Skeletal muscle satellite cell (primary cell): Measurements from ENCODE around the gene ANO1.

Experiments
- H3K27me3 ChIP-seq: 2 replicates; pipeline ENCODE4 v1.7.0; 2013; ENCODE audit warnings: low read length; ENCODE audit not compliant: control insufficient read depth, insufficient read depth
- H3K36me3 ChIP-seq: 2 replicates; pipeline ENCODE4 v1.7.0; 2013; ENCODE audit warnings: mild to moderate bottlenecking, control low read depth, low read length; ENCODE audit not compliant: insufficient read depth
- H3K4me1 ChIP-seq: 2 replicates; pipeline ENCODE4 v1.7.0; 2013; ENCODE audit warnings: low read length; ENCODE audit not compliant: control insufficient read depth, insufficient read depth
- H3K4me2 ChIP-seq: 2 replicates; pipeline ENCODE4 v1.7.0; 2013; ENCODE audit warnings: mild to moderate bottlenecking, low read length
- H3K4me3 ChIP-seq: 2 replicates; pipeline ENCODE4 v1.7.0; 2013; ENCODE audit warnings: low read length
- H3K9ac ChIP-seq: 2 replicates; pipeline ENCODE4 v1.7.0; 2013; ENCODE audit warnings: mild to moderate bottlenecking, low read depth, low read length, moderate library complexity
- H3K9me3 ChIP-seq: replicated peaks from 2 replicates; pipeline ENCODE4 v1.7.0; 2013; ENCODE audit warnings: mild to moderate bottlenecking, control low read depth, low read length

The ANO1 gene

GRCh38 chr11:70067036-70067435 lies 11.1 kb upstream of the ANO1 start:
- H3K27me3 ChIP-seq = peaks cover 61% of the 10 kb centered on the region
- no peaks in the 10 kb centered on the region for H3K4me1 ChIP-seq
- no peaks in the 10 kb centered on the region for H3K36me3 ChIP-seq
- no peak overlapping the region for H3K9ac ChIP-seq
- H3K4me2 ChIP-seq = no peak overlapping the region
- no peak overlapping the region for H3K4me3 ChIP-seq
- no peaks in the 10 kb centered on the region for H3K9me3 ChIP-seq

DNA sequence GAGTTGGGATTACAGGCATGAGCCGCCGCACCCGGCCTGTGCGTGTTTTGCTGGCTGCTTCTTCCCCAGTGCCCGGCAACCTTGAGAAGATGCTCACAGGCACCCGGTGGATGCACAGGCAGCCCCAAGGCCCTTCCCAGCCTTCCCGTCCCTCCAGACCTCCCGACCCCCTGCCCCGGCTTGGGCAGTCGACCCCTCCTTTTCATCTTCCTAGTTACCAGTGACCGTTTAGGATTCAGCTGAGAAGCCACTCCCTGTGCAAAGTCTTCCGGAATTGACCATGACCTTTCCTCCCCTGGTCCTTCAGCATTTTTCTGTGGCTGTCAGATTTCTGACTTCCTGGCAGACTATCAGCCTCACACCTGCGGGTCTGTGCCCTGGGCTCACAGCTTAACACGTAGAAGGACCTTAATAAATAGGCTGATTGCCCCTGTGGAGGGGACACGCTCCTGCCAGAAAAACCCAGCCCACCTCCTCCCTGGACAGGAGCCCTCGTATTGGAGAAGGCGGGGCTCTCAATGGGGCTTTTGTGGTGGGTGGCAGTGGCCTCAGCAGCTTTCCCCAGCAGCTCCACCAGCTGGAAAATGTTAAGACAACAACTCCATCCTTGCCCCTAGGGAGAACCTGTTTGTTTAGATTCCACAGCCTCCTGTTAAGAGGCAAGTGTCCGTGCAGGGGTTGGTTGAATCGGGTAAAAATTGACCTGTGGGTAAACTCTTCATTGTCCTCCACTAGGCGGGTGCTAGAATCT lies 10.4 kb upstream of the ANO1 start:
- Histone ChIP-seq H3K4me3 (no peak overlapping the region), H3K9ac (no peak overlapping the region), H3K27me3 (peaks cover 69% of the 10 kb centered on the region), H3K36me3 (no peaks in the 10 kb centered on the region), H3K4me1 (no peaks in the 10 kb centered on the region), H3K4me2 (no peak overlapping the region), H3K9me3 (no peaks in the 10 kb centered on the region)

DNA sequence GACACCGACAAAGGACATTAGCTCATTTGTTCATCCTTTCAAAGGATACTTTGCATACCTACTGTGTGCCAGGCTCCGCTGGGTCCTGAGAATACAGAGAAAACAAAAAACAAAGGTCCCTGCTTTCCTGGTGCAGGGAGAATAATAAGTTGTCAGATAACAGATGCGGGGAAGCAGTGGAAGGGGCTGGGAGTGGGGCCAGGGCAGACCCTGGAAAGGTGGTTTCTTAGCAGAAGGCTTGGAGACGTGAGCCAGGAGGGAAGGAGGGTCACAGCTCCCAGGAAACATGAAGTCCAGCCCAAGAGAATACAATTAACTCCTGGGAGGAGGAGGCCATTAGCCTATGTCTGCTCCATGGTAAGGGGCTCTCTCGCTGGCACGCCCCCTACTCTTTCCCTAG lies 9.8 kb upstream of the ANO1 start:
- Histone ChIP-seq H3K4me1 (no peaks in the 10 kb centered on the region), H3K4me2 (no peak overlapping the region), H3K36me3 (no peaks in the 10 kb centered on the region), H3K9me3 (no peaks in the 10 kb centered on the region), H3K27me3 (peaks cover 72% of the 10 kb centered on the region), H3K4me3 (no peak overlapping the region), H3K9ac (no peak overlapping the region)

- no peak overlapping the region for H3K4me2 ChIP-seq
- H3K9me3 ChIP-seq = no peaks in the 10 kb centered on the region
- H3K4me1 ChIP-seq = no peaks in the 10 kb centered on the region
- no peak overlapping the region for H3K4me3 ChIP-seq
- H3K9ac ChIP-seq = no peak overlapping the region
- peaks cover 73% of the 10 kb centered on the region for H3K27me3 ChIP-seq
- H3K36me3 ChIP-seq = no peaks in the 10 kb centered on the region
Observed at GRCh38 chr11:70068950-70069349, 9.2 kb upstream of the ANO1 start.

GRCh38 chr11:70070706-70071105 lies 7.4 kb upstream of the ANO1 start:
- no peaks in the 10 kb centered on the region for H3K9me3 ChIP-seq
- H3K4me3 ChIP-seq = no peak overlapping the region
- H3K36me3 ChIP-seq = no peaks in the 10 kb centered on the region
- no peaks in the 10 kb centered on the region for H3K4me1 ChIP-seq
- H3K4me2 ChIP-seq = no peak overlapping the region
- peaks cover 77% of the 10 kb centered on the region for H3K27me3 ChIP-seq
- no peak overlapping the region for H3K9ac ChIP-seq

DNA sequence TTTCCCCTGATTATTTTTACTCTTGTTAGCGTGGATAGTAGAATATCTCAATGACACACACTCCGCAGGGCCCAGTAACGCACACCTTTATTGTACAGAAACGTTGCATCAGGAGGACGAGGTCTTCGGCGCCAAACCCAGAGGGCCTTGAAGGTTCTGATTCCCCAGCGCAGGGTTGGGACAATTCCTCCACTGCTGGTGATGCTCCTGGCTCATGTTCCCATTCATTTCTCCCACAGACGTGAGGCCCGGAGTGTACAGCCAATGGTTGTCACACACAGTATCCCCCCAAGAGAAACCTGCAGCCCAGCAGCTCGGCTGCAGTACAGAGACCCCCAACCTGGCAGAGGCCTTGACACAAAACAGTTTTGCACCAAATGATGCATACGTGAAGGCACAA lies 6.1 kb upstream of the ANO1 start:
- no peaks in the 10 kb centered on the region for H3K36me3 ChIP-seq
- peaks cover 87% of the 10 kb centered on the region for H3K27me3 ChIP-seq
- no peak overlapping the region for H3K9ac ChIP-seq
- H3K9me3 ChIP-seq = no peaks in the 10 kb centered on the region
- H3K4me2 ChIP-seq = no peak overlapping the region
- no peaks in the 10 kb centered on the region for H3K4me1 ChIP-seq
- no peak overlapping the region for H3K4me3 ChIP-seq

GRCh38 chr11:70072461-70072860 lies 5.7 kb upstream of the ANO1 start:
- Histone ChIP-seq H3K9me3 (no peaks in the 10 kb centered on the region), H3K27me3 (peaks cover 92% of the 10 kb centered on the region), H3K4me3 (no peak overlapping the region), H3K36me3 (no peaks in the 10 kb centered on the region), H3K4me1 (no peaks in the 10 kb centered on the region), H3K9ac (no peak overlapping the region), H3K4me2 (no peak overlapping the region)

- peaks cover 90% of the 10 kb centered on the region for H3K27me3 ChIP-seq
- no peak overlapping the region for H3K4me2 ChIP-seq
- no peaks in the 10 kb centered on the region for H3K36me3 ChIP-seq
- H3K4me3 ChIP-seq = no peak overlapping the region
- H3K4me1 ChIP-seq = no peaks in the 10 kb centered on the region
- no peaks in the 10 kb centered on the region for H3K9me3 ChIP-seq
- H3K9ac ChIP-seq = no peak overlapping the region
Observed at GRCh38 chr11:70072861-70073755, 5.0 kb upstream of the ANO1 start.

- H3K9ac ChIP-seq = no peak overlapping the region
- H3K4me1 ChIP-seq = no peaks in the 10 kb centered on the region
- H3K4me2 ChIP-seq = no peak overlapping the region
- no peak overlapping the region for H3K4me3 ChIP-seq
- H3K9me3 ChIP-seq = no peaks in the 10 kb centered on the region
- H3K36me3 ChIP-seq = no peaks in the 10 kb centered on the region
- peaks cover 86% of the 10 kb centered on the region for H3K27me3 ChIP-seq
Observed at GRCh38 chr11:70073871-70074371, 4.2 kb upstream of the ANO1 start.

DNA sequence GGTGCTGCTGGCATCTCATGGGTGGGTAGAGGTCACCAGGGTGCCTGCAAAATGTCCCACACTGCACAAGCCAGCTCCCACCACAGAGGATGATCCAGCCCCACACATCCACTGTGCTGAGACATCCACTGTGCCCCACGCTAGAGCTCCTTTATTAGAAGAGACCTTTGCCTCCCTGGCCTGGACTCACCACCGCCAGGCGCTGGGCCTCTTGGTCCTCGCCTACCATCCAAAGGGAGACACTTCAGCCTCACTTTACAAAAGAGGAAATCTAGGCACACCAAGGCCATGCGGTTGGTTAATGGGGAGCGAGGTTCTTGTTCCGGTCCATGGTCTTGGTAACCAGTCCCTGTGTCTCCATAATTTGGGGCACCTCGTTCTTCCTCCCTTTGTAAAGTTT lies 3.4 kb upstream of the ANO1 start:
- H3K4me1 ChIP-seq = no peaks in the 10 kb centered on the region
- H3K9me3 ChIP-seq = no peaks in the 10 kb centered on the region
- no peak overlapping the region for H3K4me3 ChIP-seq
- H3K9ac ChIP-seq = no peak overlapping the region
- H3K27me3 ChIP-seq = peaks cover 86% of the 10 kb centered on the region
- H3K36me3 ChIP-seq = no peaks in the 10 kb centered on the region
- H3K4me2 ChIP-seq = no peak overlapping the region

DNA sequence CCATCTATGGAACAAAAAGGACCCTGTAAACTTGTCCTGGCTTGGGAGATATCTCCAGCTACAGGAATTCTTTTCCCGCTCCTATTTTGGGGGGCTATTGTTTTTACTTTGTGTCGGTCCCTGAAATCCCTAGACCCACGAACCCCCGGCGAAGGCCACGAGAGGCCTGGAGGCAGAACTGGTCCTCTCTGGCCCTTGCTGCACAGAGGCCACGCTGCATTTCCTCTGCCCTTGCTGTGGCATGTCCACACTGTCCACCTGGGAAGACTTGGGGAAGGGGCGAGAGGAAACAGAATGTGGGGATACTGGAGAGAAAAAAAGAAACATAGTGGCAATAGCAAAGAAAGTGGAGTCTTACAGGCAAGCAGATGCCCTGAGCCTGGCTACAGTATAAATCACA lies 2.3 kb upstream of the ANO1 start:
- peaks cover 88% of the 10 kb centered on the region for H3K27me3 ChIP-seq

More for the DNA sequence above, 2.3 kb upstream of the ANO1 start:
- Histone ChIP-seq H3K9me3 (no peaks in the 10 kb centered on the region), H3K4me3 (no peak overlapping the region), H3K4me1 (no peaks in the 10 kb centered on the region), H3K4me2 (no peak overlapping the region), H3K36me3 (no peaks in the 10 kb centered on the region), H3K9ac (no peak overlapping the region)
